Hair follicular keratinocyte (primary cell): ENCODE results near the gene KCTD21. TPM values are rescaled to one million over a fixed set of nuclear protein-coding genes. Genes with fewer than 3 reads are reported as not detected.

Source experiments
- total RNA-seq: library from RNA; depleted of rRNA; stranded (reverse); fragments of >200 nt; gene quantifications from 2 replicates; pipeline ENCODE4 v1.2.3, GENCODE V29; 2015

KCTD21 gene, protein sequence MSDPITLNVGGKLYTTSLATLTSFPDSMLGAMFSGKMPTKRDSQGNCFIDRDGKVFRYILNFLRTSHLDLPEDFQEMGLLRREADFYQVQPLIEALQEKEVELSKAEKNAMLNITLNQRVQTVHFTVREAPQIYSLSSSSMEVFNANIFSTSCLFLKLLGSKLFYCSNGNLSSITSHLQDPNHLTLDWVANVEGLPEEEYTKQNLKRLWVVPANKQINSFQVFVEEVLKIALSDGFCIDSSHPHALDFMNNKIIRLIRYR
- total RNA-seq, result 5.7 and 12.2 TPM in 2 replicates

DNA sequence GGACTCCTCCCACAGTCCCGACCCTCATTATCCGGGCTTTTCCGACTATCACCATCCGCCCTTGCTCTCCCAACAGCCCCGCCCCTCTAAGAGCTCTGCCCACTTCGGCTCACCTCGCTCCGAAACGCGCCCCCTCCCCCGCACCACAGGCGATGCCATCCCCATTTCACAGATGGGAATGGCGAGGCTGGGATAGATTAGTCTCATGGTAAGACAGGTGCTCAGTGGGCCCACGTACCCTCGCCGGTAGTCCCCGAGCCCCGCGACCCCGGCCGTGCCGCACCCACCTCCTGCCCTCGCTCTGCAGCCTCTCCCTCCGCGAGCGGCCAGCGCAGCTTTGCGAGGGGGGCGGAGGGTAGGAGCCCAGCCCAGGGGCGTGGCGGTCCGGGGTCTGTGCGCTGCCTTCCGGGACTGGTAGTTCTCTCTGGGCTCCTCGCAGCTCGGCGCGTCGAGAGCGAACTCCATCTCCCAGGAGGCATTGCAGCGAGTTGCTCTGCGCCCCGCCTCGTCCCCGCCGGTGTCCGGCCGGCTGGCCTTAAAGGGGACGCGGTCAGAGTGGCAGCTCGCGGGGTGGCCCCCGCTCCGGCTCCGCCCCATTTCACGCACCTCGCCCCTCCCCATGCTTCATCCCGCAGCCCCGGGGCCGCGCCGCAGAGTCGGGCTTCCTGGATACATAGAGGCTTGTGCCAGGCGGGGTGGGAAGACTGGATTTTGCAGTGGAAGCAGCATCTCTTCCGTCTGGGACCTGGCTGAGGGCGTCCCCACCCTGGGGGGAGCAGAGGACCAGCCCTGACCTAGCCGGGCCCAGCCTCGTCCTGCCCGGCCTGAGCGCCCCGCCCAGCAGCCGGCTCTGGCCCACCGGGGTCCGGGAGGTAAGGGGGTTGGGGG lies at the start of gene KCTD21, which contains the start of gene USP35:
TSS of gene KCTD21 (minus strand) at position 341 of the 888 bp plus-strand sequence. CDS start 14,072 bp downstream, outside the sequence.
TSS of gene USP35 (plus strand) at position 634 of the 888 bp plus-strand sequence. CDS start 7,327 bp downstream, outside the sequence.

DNA sequence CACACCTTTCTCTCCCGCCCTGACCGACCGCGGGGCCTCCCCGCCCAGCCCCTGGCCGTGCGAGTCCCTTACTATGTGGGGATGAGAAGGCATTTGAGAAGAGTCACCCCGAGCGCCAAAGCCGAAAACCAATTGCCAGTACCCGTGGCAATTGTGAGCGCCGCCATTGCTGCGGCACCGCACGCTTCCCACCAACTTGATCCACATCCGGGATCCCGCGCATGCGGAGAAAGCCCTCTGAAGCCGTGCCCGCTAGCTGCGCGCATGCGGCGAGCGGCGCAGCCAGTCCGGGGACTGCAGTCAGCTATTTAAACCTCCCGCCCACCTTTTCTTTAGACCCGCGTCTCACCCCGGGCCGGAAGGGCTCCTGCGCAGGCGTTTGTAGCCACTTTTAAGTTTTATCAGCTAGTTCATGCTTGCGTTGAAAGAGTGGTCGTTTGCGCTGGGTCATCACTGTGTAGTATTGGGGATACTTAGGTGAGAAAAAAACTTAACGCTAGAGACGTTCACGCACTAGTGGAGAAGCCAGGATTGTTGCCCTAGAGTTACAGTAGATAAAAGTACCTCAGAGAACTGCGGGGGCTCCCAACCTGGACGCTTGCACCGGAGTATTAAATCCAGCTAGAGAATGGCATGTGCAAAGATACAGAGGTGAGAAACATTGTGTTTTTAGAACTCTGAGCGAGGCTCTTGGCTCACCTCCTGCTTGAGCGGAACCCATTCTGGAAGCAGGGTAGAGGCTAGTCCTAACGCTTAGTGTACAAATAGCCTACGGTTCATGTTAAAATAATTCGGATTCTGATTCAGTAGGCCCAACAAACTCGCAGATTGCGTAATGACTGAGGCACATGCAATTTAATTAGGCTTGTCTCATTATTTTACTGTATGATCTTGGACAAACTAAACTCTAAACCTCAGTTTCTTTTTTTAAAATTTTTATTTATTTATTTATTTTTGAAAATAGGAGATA lies 48.7 kb downstream of the KCTD21 start, which contains the start of gene ALG8:
TSS of gene ALG8 (minus strand) at position 205 of the 970 bp plus-strand sequence. CDS start at position 167, 38 bp downstream.

Other genes with a start within 250 kb of the KCTD21 start
- 13.1 and 17.5 TPM in 2 replicates for gene INTS4, start 194.0 kb downstream of the KCTD21 start, total RNA-seq
- gene KCTD14, start 165.3 kb downstream of the KCTD21 start, total RNA-seq, result 16.0 and 16.9 TPM in 2 replicates
- not detected in 2 replicates for gene THRSP, start 124.8 kb downstream of the KCTD21 start, total RNA-seq
- 116 and 129 TPM in 2 replicates for gene NDUFC2, start 108.8 kb downstream of the KCTD21 start, total RNA-seq
- gene ALG8, start 49.0 kb downstream of the KCTD21 start, total RNA-seq, result 28.9 and 39.3 TPM in 2 replicates
- 4.1 and 6.6 TPM in 2 replicates for gene USP35, start 293 bp upstream of the KCTD21 start, total RNA-seq
- 0.19 and 2.9 TPM in 2 replicates for gene GAB2, start 229.2 kb upstream of the KCTD21 start, total RNA-seq